Epithelial cell of proximal tubule (primary cell): ENCODE measurements around the gene ABCC12. TPM values are rescaled to one million over a fixed set of nuclear protein-coding genes. Genes with fewer than 3 reads are reported as not detected.

Experiments used
- DNase-seq: peaks from one replicate; pipeline ENCODE4 v3.0.0-alpha.2; 2011; ENCODE audit warnings: low read depth
- H3K4me3 ChIP-seq: 2 replicates; pipeline ENCODE4 v1.5.1; 2011; ENCODE audit warnings: low read depth, mild to moderate bottlenecking, low read length
- total RNA-seq: library from RNA; depleted of rRNA; stranded (reverse); fragments of >200 nt; gene quantifications from 2 replicates; pipeline ENCODE4 v1.2.3, GENCODE V29; 2015
- TF ChIP-seq, protein P1 (sequence below): conservative IDR thresholded peaks from 2 replicates; pipeline ENCODE4 v1.5.1; 2012; ENCODE audit warnings: low read depth, mild to moderate bottlenecking, low read length

Gene ABCC12
- total RNA-seq, 1 donor from 2014 or later = not detected

DNA sequence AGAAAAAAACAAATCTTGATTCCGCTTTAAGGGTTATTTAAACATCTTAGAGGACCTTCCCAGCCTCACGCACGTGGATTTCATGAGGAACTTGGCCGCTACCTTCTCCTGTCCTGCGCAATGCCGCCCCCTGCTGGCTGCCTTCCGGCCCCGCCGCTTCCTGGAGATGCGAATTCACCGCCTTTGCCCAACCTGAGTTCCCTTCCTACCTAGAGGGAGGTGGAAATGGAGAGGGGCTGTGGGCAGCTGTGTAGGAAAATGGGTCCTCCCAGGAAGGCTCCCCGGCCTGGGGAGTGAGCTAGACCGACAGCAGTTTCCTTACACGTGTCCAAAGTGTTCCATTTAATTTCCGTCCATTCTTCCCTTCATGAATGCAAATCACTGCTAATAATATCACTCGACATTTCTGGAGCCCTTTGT, 1.0 kb upstream of the ABCC12 start:
- TF ChIP-seq, protein P1, sequence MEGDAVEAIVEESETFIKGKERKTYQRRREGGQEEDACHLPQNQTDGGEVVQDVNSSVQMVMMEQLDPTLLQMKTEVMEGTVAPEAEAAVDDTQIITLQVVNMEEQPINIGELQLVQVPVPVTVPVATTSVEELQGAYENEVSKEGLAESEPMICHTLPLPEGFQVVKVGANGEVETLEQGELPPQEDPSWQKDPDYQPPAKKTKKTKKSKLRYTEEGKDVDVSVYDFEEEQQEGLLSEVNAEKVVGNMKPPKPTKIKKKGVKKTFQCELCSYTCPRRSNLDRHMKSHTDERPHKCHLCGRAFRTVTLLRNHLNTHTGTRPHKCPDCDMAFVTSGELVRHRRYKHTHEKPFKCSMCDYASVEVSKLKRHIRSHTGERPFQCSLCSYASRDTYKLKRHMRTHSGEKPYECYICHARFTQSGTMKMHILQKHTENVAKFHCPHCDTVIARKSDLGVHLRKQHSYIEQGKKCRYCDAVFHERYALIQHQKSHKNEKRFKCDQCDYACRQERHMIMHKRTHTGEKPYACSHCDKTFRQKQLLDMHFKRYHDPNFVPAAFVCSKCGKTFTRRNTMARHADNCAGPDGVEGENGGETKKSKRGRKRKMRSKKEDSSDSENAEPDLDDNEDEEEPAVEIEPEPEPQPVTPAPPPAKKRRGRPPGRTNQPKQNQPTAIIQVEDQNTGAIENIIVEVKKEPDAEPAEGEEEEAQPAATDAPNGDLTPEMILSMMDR = peak; percentile 83
- no peak overlapping the region for H3K4me3 ChIP-seq
- no peak for DNase-seq

DNA sequence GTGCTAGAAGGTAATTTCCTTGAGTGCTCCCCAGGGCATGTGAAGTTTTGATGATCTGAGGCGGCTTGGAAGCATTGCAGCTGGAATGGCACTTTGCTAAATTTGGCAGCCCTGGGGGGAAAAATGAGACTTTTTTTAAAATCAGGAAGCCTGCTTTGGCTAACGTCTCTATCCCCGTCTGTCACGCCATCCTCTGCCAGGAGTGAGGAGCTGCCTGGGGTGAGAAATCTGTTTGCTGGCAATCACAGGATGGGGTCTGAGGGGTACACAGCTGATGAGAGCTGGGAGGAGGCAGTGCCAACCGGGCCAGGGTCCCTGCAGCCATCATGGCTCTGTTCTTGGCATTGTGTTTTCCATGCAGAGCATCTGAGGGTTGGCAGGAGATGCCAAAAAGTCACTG, 2.0 kb downstream of the ABCC12 start:
- TF ChIP-seq, protein P1 = no peak
- H3K4me3 ChIP-seq = no peak overlapping the region
- no peak for DNase-seq

- TF ChIP-seq, protein P1 = no peak
- no peak for DNase-seq
- H3K4me3 ChIP-seq = no peak overlapping the region
Measured at GRCh38 chr16:48152226-48152625, 3.6 kb downstream of the ABCC12 start.

GRCh38 chr16:48150707-48151106, 5.1 kb downstream of the ABCC12 start:
- no peak overlapping the region for H3K4me3 ChIP-seq
- TF ChIP-seq, protein P1 = no peak
- DNase-seq = no peak

GRCh38 chr16:48146710-48147109, 9.1 kb downstream of the ABCC12 start:
- TF ChIP-seq, protein P1 = no peak
- no peak overlapping the region for H3K4me3 ChIP-seq
- DNase-seq = no peak

DNA sequence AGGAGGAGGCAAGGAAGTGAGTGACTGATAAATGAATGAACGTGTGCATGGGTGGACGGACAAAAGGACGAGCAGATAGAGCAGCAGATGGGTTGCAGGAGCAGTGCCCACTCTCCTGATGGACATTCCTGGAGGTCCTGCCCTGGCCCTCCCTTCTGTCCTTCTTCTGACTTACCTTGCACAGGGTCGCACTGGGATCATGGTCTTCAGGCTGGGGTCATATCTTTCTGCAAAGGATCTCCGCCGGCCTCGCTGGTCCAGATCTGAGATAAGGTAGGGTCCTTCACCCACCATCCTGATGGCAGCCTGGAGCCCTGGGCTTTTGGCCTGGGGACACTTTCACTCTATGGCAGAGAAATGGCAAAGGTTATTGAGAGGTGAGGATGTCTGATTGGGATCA, 9.7 kb downstream of the ABCC12 start:
- no peak overlapping the region for H3K4me3 ChIP-seq
- TF ChIP-seq, protein P1 = no peak
- DNase-seq = no peak

DNA sequence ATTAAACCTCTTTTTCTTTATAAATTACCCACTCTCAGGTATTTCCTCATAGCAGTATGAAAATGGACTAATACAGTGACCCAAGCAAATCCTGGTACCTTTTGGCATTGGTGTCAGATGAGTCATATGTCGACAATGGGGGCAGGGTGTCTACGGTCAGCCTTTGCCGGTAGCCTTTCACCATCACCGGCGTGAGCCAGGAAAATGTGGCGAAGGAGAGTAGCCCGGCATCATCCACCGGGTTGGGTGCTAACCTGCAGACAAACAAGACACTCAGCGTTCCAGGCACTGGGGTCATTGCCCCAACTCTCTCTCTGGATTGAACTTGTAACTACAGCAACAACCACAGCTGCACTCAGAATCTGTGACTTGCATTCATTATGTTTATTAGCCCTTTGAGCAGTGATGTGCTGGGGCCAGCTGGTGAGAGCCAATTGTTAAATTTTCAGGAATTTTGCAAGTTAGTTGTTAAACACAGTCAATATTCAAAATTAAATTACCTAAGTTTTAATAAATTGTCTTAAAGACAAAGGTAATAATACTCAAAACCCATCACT, 11.9 kb downstream of the ABCC12 start:
- TF ChIP-seq, protein P1 = no peak
- no peak for DNase-seq

More for the DNA sequence above, 11.9 kb downstream of the ABCC12 start:
- no peak overlapping the region for H3K4me3 ChIP-seq
